Upper lobe of left lung (tissue), 4 donors: ENCODE measurements around the gene TRAPPC1.

ENCODE experiments used
- CTCF ChIP-seq, 6 experiments: fragments of 450-650 bp in 4 of 6; fragments of 200-600 bp in 2 of 6; sonication (generic) in 2 of 6; IDR thresholded peaks; one replicate each; pipeline ENCODE4 v1.5.1; 2016 to 2019; ENCODE audit warnings: antibody characterized with exemption in 6 of 6
- POLR2A ChIP-seq, 4 donors: fragments of 450-650 bp; IDR thresholded peaks; one replicate each; pipeline ENCODE4 v1.5.1; 2016 to 2017; ENCODE audit warnings: antibody characterized with exemption in 4 of 4, mild to moderate bottlenecking in 2 of 4

GRCh38 chr17:7894226-7894625 lies 37.5 kb downstream of the TRAPPC1 start:
- TF ChIP-seq POLR2A (IDR thresholded peaks at IDR 0.05) (no peak), CTCF (IDR thresholded peaks at IDR 0.05) (no peak)
